CD14-positive monocyte (primary cell): ENCODE data around the gene NBPF6. TPM values are rescaled to one million over a fixed set of nuclear protein-coding genes. Genes with fewer than 3 reads are reported as not detected.
"Not testable (repeated sequence)": the region's sequence is repeated elsewhere in the genome, so short reads cannot be mapped to it uniquely, and the experiment has no call there.

Source experiments
- DNase-seq, 3 donors: peaks; one replicate each; pipeline ENCODE4 v3.0.0-alpha.2; 2011 to 2022
- H2AFZ ChIP-seq: 2 replicates; pipeline ENCODE4 v1.6.0; 2012; ENCODE audit warnings: mild to moderate bottlenecking, low read depth, low read length, inconsistent platforms; ENCODE audit not compliant: insufficient read depth, poor library complexity, severe bottlenecking
- H3K27ac ChIP-seq, 2 donors: 1 replicate in 1 of 2; 2 replicates in 1 of 2; pipeline ENCODE4 v1.5.1; 2012 to 2013; ENCODE audit warnings: low read length in 2 of 2, control low read depth in 1 of 2, inconsistent platforms in 1 of 2, low read depth in 1 of 2, mild to moderate bottlenecking in 1 of 2
- H3K27me3 ChIP-seq, 2 donors: one replicate each; pipeline versions ENCODE4 v1.6.0 to v1.6.1; 2011 to 2013; ENCODE audit warnings: low read length in 2 of 2; ENCODE audit not compliant: control insufficient read depth in 2 of 2, insufficient read depth in 2 of 2
- H3K36me3 ChIP-seq, 2 donors: replicated peaks in 1 of 2; 1 replicate in 1 of 2; 2 replicates in 1 of 2; pipeline versions ENCODE4 v1.5.1 to v1.6.1; 2012 to 2013; ENCODE audit warnings: low read length in 2 of 2, control low read depth in 1 of 2, inconsistent platforms in 1 of 2, mild to moderate bottlenecking in 1 of 2; ENCODE audit not compliant: insufficient read depth in 2 of 2, control insufficient read depth in 1 of 2
- H3K4me1 ChIP-seq, 2 donors: 1 replicate in 1 of 2; 2 replicates in 1 of 2; pipeline versions ENCODE4 v1.5.1 to v1.6.1; 2012 to 2013; ENCODE audit warnings: low read length in 2 of 2, control low read depth in 1 of 2, inconsistent platforms in 1 of 2, mild to moderate bottlenecking in 1 of 2, moderate library complexity in 1 of 2; ENCODE audit not compliant: insufficient read depth in 2 of 2, control insufficient read depth in 1 of 2
- H3K4me2 ChIP-seq: replicated peaks from 2 replicates; pipeline ENCODE3; 2012; ENCODE audit warnings: low read length, moderate library complexity, mild to moderate bottlenecking; ENCODE audit not compliant: poor library complexity, severe bottlenecking; ENCODE audit errors: extremely low read depth
- H3K4me3 ChIP-seq, 3 experiments: fragments of 200-600 bp in 1 of 3; sonication (generic) in 1 of 3; replicated peaks in 1 of 3; 1 replicate in 2 of 3; 2 replicates in 1 of 3; pipeline ENCODE4 v1.5.1; 2011 to 2013; ENCODE audit warnings: low read length in 3 of 3, mild to moderate bottlenecking in 3 of 3, control low read depth in 2 of 3, low read depth in 2 of 3, inconsistent platforms in 1 of 3, moderate library complexity in 1 of 3
- H3K79me2 ChIP-seq: 2 replicates; pipeline ENCODE4 v1.6.0; 2012; ENCODE audit warnings: mild to moderate bottlenecking, control low read depth, inconsistent platforms, low read length, moderate library complexity; ENCODE audit not compliant: insufficient read depth
- H3K9ac ChIP-seq: 2 replicates; pipeline ENCODE4 v1.6.0; 2017; ENCODE audit warnings: low read length, mild to moderate bottlenecking; ENCODE audit not compliant: insufficient read depth, poor library complexity, severe bottlenecking
- H3K9me3 ChIP-seq, 2 donors: replicated peaks in 1 of 2; 1 replicate in 1 of 2; 2 replicates in 1 of 2; pipeline versions ENCODE4 v1.5.1 to v1.6.1; 2012 to 2013; ENCODE audit warnings: low read length in 2 of 2, control low read depth in 1 of 2; ENCODE audit not compliant: control insufficient read depth in 1 of 2, insufficient read depth in 1 of 2
- H4K20me1 ChIP-seq: 2 replicates; pipeline ENCODE4 v1.6.0; 2012; ENCODE audit warnings: mild to moderate bottlenecking, low read length, control low read depth, moderate library complexity; ENCODE audit not compliant: insufficient read depth
- H3K27ac Mint-ChIP-seq, 7 donors: one replicate each; pipeline ENCODE4 v1.8.0; 2020; ENCODE audit warnings: mild to moderate bottlenecking in 7 of 7, mixed read lengths in 7 of 7, moderate library complexity in 6 of 7, inconsistent platforms in 2 of 7
- H3K27me3 Mint-ChIP-seq, 3 donors: one replicate each; pipeline ENCODE4 v1.8.0; 2021 to 2022; ENCODE audit warnings: low read depth in 3 of 3, mild to moderate bottlenecking in 3 of 3, mixed read lengths in 3 of 3, moderate library complexity in 3 of 3, inconsistent platforms in 1 of 3
- H3K36me3 Mint-ChIP-seq, 2 donors: one replicate each; pipeline ENCODE4 v1.8.0; 2020; ENCODE audit warnings: mixed read lengths in 2 of 2, inconsistent platforms in 1 of 2, mild to moderate bottlenecking in 1 of 2
- H3K4me1 Mint-ChIP-seq: one replicate; pipeline ENCODE4 v1.8.0; 2020; ENCODE audit warnings: mild to moderate bottlenecking, mixed read lengths
- H3K4me3 Mint-ChIP-seq, 2 donors: one replicate each; pipeline ENCODE4 v1.8.0; 2020; ENCODE audit warnings: mild to moderate bottlenecking in 2 of 2, mixed read lengths in 2 of 2, moderate library complexity in 1 of 2
- H3K9me3 Mint-ChIP-seq, 7 donors: one replicate each; pipeline ENCODE4 v1.8.0; 2020 to 2022; ENCODE audit warnings: mixed read lengths in 7 of 7, mild to moderate bottlenecking in 6 of 7, moderate library complexity in 6 of 7, inconsistent platforms in 2 of 7
- WGBS: methylation state at CpG from one replicate; pipeline ENCODE4 v1.1.5; 2013; ENCODE audit warnings: missing lambda C conversion rate; ENCODE audit not compliant: insufficient coverage; 5-methylcytosine and 5-hydroxymethylcytosine counted together
- intact Hi-C, 2 donors: fragments of 100-400 bp; cut with micrococcal nuclease; formaldehyde crosslinking; loops; one replicate each; pipeline versions ENCODE4 v1.15.0 to v1.15.1; 2023
- polyA minus RNA-seq: library from RNA; depleted of rRNA, polyadenylated mRNA; stranded (reverse); fragments of >200 nt; gene quantifications from 2 replicates; pipeline ENCODE4 v1.2.3, GENCODE V29; 2012
- polyA plus RNA-seq, 3 donors: library from polyadenylated mRNA; depleted of rRNA in 1 of 3; unstranded in 2 of 3; stranded (reverse) in 1 of 3; fragments of 300-500 nt in 2 of 3; fragments of >200 nt in 1 of 3; fragmentation: Illumina TruSeq in 2 of 3; gene quantifications; 1 replicate in 2 of 3; 2 replicates in 1 of 3; pipeline ENCODE4 v1.2.3, GENCODE V29; 2012 to 2021
- total RNA-seq, 12 experiments: library from RNA in 1 of 12; stranded (reverse) in 1 of 12; fragments of 120-200 nt in 1 of 12; gene quantifications; one replicate each; pipeline ENCODE4 v1.2.4 and lab custom pipeline; 2013 to 2026; ENCODE audit warnings: mixed read lengths in 6 of 12, inconsistent platforms in 1 of 12

NBPF6 gene, protein sequence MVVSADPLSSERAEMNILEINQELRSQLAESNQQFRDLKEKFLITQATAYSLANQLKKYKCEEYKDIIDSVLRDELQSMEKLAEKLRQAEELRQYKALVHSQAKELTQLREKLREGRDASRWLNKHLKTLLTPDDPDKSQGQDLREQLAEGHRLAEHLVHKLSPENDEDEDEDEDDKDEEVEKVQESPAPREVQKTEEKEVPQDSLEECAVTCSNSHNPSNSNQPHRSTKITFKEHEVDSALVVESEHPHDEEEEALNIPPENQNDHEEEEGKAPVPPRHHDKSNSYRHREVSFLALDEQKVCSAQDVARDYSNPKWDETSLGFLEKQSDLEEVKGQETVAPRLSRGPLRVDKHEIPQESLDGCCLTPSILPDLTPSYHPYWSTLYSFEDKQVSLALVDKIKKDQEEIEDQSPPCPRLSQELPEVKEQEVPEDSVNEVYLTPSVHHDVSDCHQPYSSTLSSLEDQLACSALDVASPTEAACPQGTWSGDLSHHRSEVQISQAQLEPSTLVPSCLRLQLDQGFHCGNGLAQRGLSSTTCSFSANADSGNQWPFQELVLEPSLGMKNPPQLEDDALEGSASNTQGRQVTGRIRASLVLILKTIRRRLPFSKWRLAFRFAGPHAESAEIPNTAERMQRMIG
- not detected for total RNA-seq (2013)
- not detected for polyA plus RNA-seq
- not detected in 2 replicates for polyA minus RNA-seq
- total RNA-seq (lab: John Stamatoyannopoulos, UW) = 0 to 0.58 (median 0) reads per million in 11 experiments

DNA sequence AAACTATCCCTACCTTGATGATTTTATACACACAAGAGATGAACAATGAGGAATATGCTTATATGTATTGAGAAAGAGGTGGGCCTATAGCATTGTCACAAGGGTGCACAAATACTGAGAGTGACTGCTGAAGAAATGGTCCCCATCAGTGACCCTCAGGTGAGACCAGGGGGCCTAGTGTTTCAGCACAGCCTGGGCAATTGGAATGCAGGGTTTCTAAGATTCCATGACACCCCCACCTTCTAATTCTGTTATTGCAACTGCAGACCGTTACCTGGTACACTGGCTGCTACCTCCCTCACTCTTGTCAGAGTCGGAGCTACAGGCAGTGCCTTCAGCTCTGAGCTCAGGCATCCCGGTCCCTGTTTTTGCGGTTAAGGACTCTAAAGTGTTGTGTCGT is at the start of gene NBPF6:
NBPF6 (plus strand) TSS at position 301 of the 400 bp plus-strand sequence. CDS start 259 bp downstream, outside the sequence.
- H3K9ac ChIP-seq, H3K79me2 ChIP-seq, H3K9me3 Mint-ChIP-seq, H3K9me3 ChIP-seq, H2AFZ ChIP-seq, DNase-seq, H3K4me3 ChIP-seq, H3K4me1 Mint-ChIP-seq, H3K4me2 ChIP-seq, H3K27ac Mint-ChIP-seq, H3K27ac ChIP-seq, H3K27me3 ChIP-seq, H3K4me3 Mint-ChIP-seq, H3K4me1 ChIP-seq, intact Hi-C loops, H3K36me3 Mint-ChIP-seq, H4K20me1 ChIP-seq, H3K36me3 ChIP-seq, H3K27me3 Mint-ChIP-seq: not testable (repeated sequence)
- no CpG with 5 or more reads among the region's 5 CpGs for whole genome bisulfite sequencing

DNA sequence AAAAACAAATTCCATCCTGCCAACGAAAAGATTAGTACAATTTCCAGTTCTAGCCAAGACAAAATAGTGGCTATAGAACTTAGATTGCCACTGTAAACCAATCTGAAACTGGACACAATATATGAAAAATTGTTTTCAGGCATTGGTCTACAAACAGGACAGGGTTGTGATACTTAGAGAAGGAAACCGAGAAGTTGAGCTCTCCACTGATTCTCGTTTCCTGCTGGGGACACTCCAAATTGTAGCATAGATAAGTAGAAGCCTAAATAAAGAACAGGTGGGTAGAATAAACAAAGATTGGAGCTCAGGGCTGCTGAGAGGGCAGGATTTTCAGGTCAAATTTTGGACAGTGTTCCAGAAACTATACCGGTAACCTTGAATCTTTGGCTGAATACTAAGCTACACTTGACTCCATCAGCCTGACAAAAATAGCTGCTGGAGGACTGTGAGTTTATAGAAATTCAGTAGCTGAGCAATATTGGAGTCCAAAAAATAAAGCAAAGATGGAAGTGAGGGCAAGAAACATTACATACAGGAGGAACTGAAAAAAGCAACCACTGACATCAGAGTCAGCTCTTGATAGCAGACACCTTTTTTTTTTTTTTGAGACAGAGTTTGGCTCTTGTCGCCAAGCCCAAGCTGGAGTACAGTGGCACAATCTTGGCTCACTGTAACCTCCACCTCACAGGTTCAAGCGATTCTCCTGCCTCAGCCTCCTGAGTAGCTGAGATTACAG is 38.9 kb upstream of the NBPF6 start:
- H3K9me3 ChIP-seq, H3K27me3 Mint-ChIP-seq, H3K36me3 Mint-ChIP-seq, H3K27me3 ChIP-seq, H3K4me3 Mint-ChIP-seq, H3K4me1 ChIP-seq, H3K9ac ChIP-seq, H3K27ac ChIP-seq, H3K4me1 Mint-ChIP-seq, H3K4me2 ChIP-seq, H2AFZ ChIP-seq, intact Hi-C loops, H3K4me3 ChIP-seq, H3K79me2 ChIP-seq, H3K9me3 Mint-ChIP-seq, DNase-seq, H3K27ac Mint-ChIP-seq, H4K20me1 ChIP-seq, H3K36me3 ChIP-seq: not testable (repeated sequence)
- no CpG with 5 or more reads among the region's 6 CpGs for WGBS

DNA sequence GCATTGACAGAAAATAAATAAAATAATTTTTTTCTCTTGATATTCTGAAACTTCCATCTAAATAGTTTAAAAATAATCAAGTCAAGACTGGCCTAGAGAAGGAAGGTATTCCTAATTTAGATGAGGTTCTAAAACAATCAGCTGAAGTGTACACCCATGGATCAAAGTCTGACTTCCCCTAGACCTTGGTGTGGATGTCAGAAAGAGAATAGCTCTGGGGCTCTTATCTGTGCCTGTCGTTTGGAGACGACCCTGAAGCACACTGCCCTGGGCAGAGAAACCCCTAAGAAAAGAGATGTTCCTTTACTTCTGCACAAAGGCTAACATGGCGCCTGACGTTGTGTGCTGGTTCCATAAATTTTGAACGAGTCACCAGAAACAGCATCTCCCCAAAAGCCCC is 30.0 kb upstream of the NBPF6 start:
- H3K4me1 ChIP-seq, H3K79me2 ChIP-seq, intact Hi-C loops, H3K27me3 ChIP-seq, H3K27ac Mint-ChIP-seq, H3K27me3 Mint-ChIP-seq, H3K36me3 Mint-ChIP-seq, H3K4me3 Mint-ChIP-seq, H3K4me3 ChIP-seq, H3K27ac ChIP-seq, H3K36me3 ChIP-seq, H3K9ac ChIP-seq, DNase-seq, H2AFZ ChIP-seq, H3K4me1 Mint-ChIP-seq, H4K20me1 ChIP-seq, H3K9me3 Mint-ChIP-seq, H3K4me2 ChIP-seq, H3K9me3 ChIP-seq: not testable (repeated sequence)
- WGBS = no CpG with 5 or more reads among the region's 5 CpGs

GRCh38 chr1:108421061-108421916 is 28.9 kb upstream of the NBPF6 start:
- intact Hi-C loops, H3K4me2 ChIP-seq, H3K4me3 ChIP-seq, H3K9ac ChIP-seq, H3K79me2 ChIP-seq, H3K9me3 Mint-ChIP-seq, H2AFZ ChIP-seq, H3K4me3 Mint-ChIP-seq, H3K36me3 ChIP-seq, H3K27me3 ChIP-seq, H3K4me1 Mint-ChIP-seq, H3K27me3 Mint-ChIP-seq, H3K27ac Mint-ChIP-seq, H4K20me1 ChIP-seq, DNase-seq, H3K4me1 ChIP-seq, H3K9me3 ChIP-seq, H3K27ac ChIP-seq, H3K36me3 Mint-ChIP-seq: not testable (repeated sequence)
- WGBS = no CpG with 5 or more reads among the region's 61 CpGs
